Measurements from ENCODE around the gene HS6ST3.
"Not testable (repeated sequence)": the region's sequence is repeated elsewhere in the genome, so short reads cannot be mapped to it uniquely, and the experiment has no call there.

The HS6ST3 gene

DNA sequence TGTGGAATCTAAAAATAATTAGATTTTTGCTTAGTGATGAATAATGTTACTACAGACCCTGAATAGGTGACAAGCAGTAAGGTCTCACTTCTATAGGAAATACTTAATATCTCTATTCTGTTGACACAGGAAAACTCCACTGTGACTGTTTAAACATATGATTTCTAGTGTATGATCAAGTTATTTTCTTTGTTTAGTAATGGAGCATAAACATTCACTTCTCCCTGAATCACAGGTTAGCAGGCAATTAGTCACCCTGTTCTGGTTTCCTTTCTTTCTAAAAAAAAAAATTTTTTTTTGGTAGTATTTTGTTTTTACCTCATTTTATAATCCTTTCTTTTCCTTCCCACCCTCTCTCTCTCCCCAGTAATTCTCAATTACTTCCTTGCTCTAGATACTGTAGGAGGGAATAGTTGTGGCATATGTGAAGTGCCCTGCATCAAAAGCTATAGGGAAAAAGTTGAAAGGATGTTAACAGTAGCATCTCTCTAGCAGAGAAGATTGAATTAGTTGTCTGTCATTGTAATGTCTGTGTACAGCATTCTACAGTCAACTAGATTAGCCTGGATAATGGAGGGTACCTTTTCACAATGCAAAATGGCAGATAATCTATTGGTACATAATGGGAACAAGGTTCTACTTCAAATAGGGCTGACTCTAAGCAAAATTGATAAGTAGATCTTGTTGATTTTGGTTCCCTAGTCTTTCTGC, 3.5 kb downstream of the HS6ST3 start:
- DNase-seq = no peak

DNA sequence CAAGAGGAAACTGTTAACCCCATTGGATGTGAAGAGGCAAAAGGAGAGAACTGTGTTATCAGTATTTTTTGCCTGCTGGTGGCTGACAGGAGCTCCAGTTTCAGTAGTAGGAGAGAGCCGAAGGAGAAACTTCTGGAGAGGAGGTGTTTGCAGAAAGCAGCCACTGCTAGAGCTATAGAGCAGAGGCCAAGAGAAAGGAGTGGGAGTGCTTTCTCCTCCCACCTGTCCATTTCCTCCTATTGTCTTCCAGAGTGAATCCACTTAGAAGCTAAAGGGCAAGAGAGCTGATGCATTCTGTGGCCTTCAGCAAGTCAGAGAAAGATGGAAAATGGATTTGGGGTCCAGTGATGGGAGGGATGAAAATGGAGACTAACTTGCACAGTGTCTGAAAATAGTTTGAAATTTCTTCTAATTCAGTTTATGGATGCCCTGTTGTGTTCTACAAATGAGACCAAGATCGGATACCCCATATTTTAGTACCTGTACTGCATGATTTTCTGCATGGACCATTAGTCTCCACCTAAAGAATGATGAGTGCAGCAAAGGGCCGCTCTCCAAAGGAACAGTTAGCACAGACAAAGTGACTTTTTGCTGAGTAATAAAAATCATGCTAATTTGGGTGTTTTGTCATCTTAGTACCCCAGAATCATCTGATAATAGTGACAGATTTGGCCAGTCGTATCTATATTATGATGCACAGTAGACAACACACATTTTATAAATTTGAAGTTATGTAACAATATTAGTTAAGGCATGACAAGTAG, 10.7 kb downstream of the HS6ST3 start:
- DNase-seq = no peak

DNA sequence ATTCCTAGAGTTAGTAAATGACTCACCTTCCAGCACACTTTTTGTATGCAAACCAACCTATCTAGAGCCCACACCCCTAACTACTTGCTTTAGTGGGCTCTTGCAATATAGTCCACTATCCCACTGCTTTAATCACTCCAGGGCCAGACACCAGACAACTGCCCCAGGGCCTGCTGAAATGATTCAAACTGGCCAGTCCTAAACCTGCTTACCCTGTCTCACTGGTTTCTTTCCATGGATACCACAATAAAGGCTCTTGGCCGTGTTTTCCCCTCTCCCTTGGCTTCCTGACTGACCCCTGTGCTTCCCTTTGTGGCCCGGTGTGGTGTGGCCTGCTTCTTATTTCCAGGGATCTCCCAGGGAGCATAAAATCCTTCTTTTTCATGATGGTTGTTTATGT, 14.6 kb downstream of the HS6ST3 start:
- DNase-seq = no peak

DNA sequence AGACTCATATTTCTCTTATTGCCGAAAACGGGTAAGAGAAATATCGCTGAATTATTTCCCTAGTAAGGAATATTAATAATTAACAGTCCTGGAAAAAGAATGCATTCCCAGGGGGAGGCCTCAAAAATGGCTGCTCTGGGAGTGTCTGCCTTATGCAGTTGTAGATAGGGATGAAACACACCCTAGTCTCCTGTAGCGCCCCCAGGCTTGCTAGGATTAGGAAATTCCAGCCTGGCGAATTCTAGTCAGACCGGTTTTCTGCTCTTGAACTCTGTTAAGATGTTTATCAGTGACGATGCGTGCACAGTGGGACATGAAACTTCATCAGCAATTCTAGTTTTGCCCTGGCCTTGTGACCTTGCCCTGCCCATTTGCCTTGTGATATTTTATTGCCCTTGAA, 18.2 kb downstream of the HS6ST3 start:
- not testable (repeated sequence) for DNase-seq

DNA sequence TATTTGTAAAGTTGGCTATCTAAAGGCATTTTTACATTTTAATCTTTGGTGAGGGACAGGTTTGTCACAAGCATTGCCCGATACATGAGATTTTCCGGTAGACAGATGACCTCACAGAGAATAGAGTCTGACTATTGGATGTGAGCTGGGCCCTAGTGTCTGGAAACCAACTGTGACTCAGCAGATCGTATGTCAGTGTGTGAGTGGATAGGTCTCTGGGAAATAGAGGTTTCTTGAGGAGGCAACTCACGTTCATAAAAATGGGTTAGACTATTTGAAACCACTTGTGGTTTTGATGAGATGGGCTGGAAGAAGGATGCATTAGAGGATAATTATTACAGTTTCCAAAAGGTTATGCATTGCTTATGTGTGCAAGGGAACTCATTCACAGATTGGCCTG, 19.2 kb downstream of the HS6ST3 start:
- DNase-seq = no peak

DNA sequence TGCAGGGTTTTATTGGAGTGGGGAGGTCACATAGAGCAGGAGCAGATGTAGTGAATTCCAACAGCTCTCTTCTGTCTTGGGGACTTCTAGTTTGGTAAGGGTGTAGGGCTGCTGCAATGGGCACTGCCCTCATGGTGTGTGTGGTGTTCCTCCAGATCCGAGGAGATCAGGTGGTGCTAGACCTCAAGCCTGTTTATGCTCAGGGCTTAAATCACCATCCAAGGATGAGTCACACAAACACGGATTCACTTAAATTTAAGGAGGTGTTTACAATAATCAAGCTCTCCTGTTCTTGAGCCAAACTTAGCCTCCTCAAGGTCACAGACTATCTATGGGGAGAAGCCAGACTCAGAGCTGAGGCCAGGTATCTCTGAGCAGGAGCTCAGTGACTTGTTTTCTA, 23.0 kb downstream of the HS6ST3 start:
- no peak for DNase-seq

DNA sequence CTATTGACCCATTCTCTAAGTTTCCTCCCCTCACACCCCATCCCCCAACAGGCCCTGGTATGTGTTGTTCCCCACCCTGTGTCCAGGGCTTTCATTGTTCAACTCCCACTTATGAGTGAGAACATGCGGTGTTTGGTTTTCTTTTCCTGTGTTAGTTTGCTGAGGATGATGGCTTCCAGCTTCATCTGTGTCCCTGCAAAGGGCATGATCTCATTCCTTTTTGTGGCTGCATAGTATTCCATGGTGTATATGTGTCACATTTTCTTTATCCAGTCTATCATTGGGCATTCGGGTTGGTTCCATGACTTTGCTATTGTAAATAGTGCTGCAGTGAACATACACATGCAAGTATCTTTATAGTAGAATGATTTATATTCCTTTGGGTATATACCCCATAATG, 25.5 kb downstream of the HS6ST3 start:
- DNase-seq = not testable (repeated sequence)

DNA sequence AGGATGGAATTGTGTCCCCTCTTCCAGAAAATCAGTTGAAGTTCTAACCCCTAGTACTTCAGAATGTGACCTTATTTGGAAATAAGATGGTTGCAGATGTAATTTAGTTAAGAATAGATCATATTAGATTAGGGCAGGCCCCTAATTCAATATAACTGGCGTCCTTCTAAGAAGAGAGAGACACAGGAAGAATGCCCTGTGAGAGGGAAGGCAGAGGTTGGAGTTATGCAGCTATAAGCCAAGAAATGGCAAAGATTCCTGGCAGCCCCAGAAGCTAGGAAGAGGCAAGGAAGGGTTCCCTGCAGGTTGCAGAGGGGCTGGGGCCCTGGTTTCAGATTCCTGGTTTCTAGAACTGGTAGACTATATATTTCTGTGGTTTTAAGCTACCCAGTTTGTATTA, 30.0 kb downstream of the HS6ST3 start:
- no peak for DNase-seq

DNA sequence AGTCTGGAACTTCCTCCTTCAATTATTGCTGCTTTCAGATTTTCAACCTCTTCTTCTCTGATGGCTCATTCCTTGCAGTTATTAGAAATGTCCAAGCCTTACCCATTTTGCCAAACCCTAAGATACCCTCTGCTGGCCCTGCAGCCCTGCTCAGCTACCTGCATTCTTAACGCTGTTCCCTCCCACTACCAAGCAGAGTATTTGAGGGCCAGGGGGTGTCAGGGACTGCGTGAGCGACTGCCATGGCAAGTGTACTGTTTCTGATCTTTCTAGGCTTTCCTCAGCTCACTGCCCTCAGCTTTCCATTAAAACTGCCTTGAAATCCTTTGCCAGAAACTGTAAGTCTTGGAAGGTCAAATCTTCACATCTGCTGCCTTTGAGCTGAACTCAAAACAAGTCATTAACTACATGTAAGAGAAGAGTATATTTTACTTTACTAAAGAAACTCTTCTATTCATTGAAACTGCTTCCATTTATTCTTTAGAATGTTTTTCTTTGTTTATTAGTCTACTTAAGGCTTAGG, 41.0 kb downstream of the HS6ST3 start:
- no peak for DNase-seq

DNA sequence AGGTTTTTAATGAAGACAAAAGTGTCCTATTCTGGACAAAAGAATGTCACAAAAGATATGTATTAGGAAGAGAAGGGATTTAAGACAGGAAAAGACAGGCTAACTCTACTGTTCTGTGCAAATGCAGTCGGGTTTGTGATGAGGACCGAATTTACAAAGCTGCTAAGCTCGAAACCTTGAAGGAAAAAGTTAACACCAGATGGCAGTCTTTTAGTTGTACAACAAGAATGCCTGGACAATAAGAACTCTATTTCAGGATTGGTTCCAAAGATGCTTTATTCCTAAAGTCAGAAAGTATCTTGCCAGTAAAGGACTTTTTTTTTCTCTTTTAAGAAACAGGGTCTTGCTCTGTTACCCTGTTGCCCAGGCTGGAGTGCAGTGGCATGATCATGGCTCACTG, 51.1 kb downstream of the HS6ST3 start:
- no peak for DNase-seq

DNA sequence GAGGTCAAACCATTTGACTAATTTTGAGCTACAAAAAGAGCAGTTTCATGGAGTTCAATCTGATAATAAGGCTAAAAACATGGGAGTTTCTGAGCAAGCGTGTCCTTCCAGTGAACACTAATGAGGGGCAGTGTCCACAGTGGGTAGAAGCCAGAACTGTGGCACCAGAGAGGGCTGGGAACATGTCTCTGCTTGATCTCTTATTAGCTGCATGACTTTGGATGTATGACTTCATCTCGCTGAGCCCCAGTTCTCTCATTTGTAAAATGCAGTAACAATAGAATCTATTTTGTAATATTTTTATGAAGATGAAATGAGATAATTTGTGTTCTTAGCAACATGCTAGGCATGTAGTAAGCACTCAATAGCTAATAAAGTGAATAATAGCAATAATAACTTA, 69.8 kb downstream of the HS6ST3 start:
- no peak for DNase-seq

DNA sequence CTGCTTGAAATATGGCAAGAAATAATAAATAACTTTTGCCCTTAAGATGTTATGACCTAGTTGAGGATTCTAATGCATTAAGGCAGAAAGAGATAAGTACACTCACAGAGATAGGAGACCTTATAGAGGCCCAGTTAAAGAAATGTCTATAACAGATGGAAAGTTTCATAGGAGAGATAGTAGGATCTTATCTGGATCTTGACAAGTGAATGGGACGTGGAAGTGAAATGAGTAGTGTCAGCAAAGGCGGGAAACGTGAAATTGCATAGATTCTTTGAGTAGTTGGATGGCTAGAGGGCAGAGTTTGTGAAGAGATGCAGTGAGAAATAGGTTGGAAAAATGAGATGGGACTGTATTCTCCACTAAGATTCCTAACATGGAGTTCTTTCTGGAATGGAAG, 71.2 kb downstream of the HS6ST3 start:
- no peak for DNase-seq

DNA sequence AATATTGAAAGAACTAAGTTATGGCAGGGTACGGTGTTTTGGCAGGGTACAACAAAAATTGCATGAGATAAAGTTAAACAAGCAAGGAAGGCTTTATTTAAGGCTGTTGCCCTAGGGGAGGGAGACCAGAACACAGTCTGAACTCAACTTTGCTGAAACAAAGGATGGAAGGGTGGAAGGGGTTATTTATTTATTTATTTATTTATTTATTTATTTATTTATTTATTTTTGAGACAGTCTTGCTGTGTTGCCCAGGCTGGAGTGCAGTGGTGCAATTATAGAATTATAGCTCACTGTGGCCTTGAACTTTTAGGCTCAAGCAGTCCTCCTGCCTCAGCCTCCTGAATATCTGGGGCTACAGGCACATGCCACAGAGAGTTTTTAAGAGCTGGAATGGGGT, 75.9 kb downstream of the HS6ST3 start:
- DNase-seq = no peak

DNA sequence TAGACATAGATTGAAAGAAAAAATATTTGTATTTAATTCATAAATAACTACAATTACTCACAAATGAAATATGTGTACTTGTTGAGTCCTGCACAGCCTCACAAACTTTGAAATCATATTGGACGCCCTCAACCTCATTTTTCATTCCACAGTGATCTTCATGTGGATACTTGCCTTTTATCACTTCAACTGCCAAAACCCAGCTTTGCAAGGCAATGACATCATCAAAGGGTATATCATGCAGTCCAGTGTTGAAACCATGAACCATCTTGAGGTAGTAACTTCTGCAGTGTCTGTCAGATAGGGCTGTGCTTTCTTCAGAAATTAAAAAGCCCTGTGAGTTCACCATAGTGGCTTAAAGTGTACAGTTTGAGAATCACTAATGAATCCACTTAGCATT, 82.2 kb downstream of the HS6ST3 start:
- DNase-seq = no peak

DNA sequence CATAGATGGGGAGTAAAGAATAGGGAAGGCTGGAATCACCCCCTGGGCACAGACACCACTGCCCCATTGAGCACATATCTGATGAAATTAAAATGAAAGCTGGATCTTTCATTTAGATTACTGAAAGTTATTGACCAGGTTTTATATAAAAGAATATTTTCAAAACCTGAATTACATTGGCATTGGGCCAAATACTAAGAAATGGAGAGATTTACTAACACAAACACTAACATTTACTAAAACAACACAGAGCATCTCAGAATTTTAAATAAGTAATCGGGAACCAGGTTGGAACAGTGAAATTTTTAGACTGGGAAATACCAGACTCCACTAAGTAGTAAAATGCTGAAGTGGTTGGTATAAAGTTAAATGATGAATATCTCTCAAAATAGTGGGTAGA, 88.9 kb downstream of the HS6ST3 start:
- no peak for DNase-seq

DNA sequence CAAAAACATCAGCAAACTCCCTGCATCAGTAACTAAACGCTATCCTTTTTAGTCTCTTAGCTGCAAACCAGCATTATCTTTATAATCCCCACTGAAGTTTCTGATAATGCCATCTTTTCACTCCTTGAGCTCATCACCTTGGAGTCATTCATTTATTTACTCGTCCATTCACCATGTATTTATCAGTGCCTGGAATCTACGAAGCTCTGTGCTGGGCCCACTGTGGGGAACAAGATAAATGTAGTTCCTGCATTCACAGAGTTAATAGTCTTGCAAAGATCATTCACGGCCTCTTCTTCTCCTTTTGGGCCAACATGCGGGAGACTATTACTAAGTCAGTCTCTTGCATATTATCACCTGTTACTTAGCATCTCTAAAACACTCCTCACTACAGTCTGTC, 89.4 kb downstream of the HS6ST3 start:
- DNase-seq = no peak

DNA sequence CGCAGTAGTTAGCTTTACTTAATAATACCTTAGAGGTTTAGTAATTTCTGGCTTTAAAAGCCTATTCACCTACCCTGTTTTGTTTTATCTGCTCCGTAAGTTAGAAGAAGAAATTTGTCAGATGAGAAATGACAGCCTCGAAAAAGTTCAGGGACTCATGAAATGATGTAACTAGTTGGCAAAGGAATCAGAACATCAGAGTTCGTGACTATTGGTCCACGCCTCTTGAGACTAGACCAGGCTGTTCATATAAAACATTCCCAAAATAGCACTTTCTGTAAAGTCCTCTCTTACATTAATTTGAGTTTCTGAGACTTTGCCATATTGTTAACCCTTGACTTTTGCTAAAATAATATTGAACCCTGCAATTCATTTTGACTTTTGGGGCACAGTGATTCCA, 92.0 kb downstream of the HS6ST3 start:
- DNase-seq = no peak

DNA sequence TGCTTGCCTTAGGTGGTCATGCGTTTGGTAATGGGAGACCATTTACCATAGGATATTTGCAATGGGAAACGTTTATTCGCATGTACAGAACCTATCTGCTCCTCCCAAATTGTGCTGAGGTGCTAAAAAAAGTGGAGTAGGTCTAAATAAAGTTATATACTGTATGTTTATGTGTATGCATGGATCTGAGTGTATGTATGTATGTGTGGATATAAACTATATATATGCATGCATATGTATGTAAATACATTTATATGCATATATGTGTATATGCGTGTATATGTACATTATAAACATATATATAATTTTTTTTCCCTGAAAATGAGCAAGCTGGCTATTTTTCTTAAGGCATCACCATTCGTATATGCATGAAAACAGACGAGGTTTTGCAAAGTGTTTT, 95.9 kb downstream of the HS6ST3 start:
- no peak for DNase-seq

DNA sequence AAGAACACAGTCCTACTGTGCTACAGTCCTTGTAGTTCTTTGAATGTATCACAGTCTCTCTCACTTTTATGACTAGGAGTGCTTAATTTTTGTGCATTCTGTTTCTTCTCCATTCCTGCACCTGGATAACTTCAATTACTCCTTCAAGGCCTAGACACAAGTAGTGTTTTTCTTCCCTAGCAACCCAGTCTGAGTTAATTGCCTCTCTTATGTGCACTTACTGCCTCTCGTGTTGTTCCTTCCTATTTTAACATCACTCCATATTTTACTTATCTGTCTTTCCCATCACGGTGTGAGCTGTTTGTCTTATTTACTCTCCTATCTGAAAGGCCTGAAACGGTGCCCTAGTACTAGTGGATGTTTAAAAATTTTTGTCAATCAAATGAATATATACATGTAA, 101.5 kb downstream of the HS6ST3 start:
- no peak for DNase-seq

DNA sequence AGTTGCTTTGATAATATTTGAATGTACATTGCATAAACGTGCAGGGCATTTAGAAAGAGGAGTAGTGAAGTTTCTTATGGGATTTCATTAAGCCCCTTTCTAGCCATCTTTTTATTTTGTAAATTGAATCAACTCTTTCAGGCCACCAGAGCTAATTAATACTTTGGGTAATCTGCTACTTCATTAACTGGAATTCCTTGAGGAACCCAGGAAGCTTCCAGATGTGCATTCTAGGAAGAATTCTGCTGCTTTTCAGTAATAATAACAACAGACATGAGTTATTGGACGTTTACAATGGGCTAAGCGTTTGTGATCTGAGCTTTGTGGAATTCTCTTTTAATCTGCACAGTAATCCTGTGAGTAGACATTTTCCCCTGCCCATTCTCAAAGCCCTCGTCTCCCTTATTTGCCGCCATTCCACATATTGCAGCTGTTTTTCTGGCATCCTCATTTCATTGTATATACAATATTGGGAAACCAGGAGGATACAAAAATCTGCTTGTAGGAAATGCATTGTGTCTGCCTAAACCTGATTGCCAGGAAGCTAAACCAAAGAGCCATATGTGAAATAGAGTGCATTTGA, 103.9 kb downstream of the HS6ST3 start:
- no peak for DNase-seq

DNA sequence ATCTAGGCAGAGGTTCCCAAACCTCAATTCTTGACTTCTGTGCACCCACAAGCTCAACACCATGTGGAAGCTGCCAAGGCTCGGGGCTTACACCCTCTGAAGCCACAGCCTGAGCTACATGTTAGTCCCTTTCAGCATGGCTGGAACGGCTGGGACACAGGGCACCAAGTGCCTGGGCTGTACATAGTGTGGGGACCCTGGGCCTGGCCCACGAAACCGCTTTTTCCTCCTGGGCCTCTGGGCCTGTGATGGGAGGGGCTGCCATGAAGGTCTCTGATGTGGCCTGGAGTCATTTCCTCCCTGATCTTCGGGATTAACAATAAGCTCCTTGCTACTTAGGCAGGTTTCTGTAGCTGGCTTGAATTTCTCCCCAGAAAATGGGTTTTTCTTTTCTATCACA, 108.1 kb downstream of the HS6ST3 start:
- no peak for DNase-seq

DNA sequence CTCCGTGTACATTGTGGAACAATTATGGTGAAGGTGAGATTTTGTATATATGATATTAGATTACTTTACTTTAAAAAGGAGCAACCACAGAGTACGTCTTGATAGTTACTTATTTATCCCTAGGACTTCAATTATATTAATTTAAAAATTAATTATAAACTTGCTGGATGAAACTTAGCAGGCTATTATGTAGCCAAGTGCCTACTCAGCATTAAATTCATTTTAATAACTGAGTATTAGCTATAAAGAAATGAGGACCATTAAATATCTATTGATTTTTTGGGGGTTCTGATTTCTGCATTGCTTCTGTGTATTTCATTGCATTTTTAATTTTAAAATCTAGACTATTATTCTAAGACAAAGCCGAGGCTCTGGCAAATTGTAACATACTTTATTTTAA, 109.4 kb downstream of the HS6ST3 start:
- no peak for DNase-seq

DNA sequence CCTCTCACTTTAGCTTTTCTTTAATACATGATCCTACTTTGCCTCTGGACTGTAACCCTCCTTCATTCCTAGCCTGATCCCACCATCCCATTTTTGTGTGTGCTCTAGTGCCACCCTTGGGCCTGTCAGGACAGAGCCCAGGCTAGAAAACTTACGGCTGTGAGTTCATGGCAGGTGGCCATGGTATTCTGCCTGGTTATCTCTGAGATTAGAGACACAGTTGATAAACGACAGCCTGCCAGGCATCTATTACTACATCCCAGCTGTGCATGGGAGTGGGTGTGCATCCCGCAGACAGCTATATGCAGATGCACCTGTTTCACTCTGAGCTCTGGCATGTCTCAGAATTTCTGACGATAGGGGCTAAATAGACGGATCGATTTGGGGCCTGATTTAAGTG, 110.9 kb downstream of the HS6ST3 start:
- DNase-seq = no peak

DNA sequence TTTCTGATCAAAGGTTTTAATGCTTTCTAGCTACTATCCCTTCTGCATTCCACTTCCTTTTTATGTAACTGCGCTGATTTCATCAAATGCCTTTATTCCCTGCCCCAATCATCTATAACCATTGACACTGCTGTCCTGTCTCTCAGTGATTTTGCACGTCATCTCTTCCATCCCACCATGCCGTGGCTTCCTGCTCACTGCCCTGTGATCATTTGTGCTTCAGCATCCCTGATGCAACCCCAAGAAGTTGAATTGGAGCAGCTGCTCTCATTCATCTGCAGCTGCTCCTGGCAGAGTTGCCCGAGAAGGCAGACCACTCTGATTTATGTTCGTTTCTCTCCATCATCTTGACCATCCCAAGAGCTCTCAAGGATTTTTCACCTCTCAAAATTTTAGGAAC, 112.4 kb downstream of the HS6ST3 start:
- no peak for DNase-seq

Measured in NCI-H2227 treated with DMSO at 0.1 percent for 48 hours (cell line).